ENCODE results near the gene BAZ2B.

- TF ChIP-seq CTCF (IDR thresholded peaks at IDR 0.05) (no peak), POLR2A (IDR thresholded peaks at IDR 0.05) (no peak)
Measured at GRCh38 chr2:159637988-159638501, 21.7 kb upstream of the BAZ2B start.

All from right lobe of liver (tissue), 4 donors.